ENCODE data around the gene TTLL10. TPM values are rescaled to one million over a fixed set of nuclear protein-coding genes. Genes with fewer than 3 reads are reported as not detected.

Gene TTLL10
- polyA plus RNA-seq, 1 donor (not counting 4 experiments of a cell fraction or from before 2014, with no cell fraction given) = not detected

- Histone ChIP-seq H4K20me1 (ENCODE audit: control insufficient read depth, extremely low read depth, insufficient read depth, low read length) (no peaks in the 10 kb centered on the region), H2AFZ (ENCODE audit: control insufficient read depth, low read length) (no peak overlapping the region), H3K4me2 (ENCODE audit: control insufficient read depth, extremely low read depth, insufficient read depth, low read depth, low read length) (peak overlapping the region; percentile 45), H3K79me2 (ENCODE audit: control insufficient read depth, insufficient read depth, low read length) (peaks cover 52% of the 10 kb centered on the region), H3K9me1 (ENCODE audit: control insufficient read depth, extremely low read depth, insufficient read depth, low read length) (no peaks in the 10 kb centered on the region), H3K27me3 (ENCODE audit: control insufficient read depth, extremely low read depth, insufficient read depth, low read length) (no peaks in the 10 kb centered on the region), H3K36me3 (ENCODE audit: control insufficient read depth in 2 of 2, extremely low read depth in 1 of 2, insufficient read depth in 2 of 2, low read length in 2 of 2) (peaks cover 7 to 22% of the 10 kb centered on the region in 2 experiments), H3K4me3 (ENCODE audit: control insufficient read depth in 2 of 3, extremely low read depth in 1 of 3, insufficient read depth in 2 of 3, low read depth in 1 of 3, low read length in 3 of 3) (no peak overlapping the region), H3K4me1 (ENCODE audit: control insufficient read depth, extremely low read depth, insufficient read depth, low read length) (peaks cover 11% of the 10 kb centered on the region), H3K9ac (ENCODE audit: control insufficient read depth, extremely low read depth, insufficient read depth, low read length) (no peak overlapping the region), H3K9me3 (ENCODE audit: control insufficient read depth, low read depth, low read length) (peaks cover 4% of the 10 kb centered on the region), H3K27ac (ENCODE audit: control insufficient read depth, insufficient read depth, low read length) (peak overlapping the region; percentile 14)
- dilution Hi-C loops (cut with MboI; ENCODE audit: extremely low pct_ligation_motif_present, low sequenced_read_pairs) = no loop called here
- no peak for DNase-seq (ENCODE audit: low read depth, low spot score)
- no peak for FAIRE-seq
- TF ChIP-seq EZH2 (IDR thresholded peaks at IDR 0.05; ENCODE audit: low read length) (no peak), CTCF (optimal IDR thresholded peaks at IDR 0.05 in 1 of 3, IDR thresholded peaks at IDR 0.05 in 1 of 3, conservative IDR thresholded peaks at IDR 0.05 in 1 of 3; ENCODE audit: extremely low read depth in 1 of 3, insufficient read depth in 2 of 3, low read length in 3 of 3) (no peak)
Observed at GRCh38 chr1:1232796-1233566, 59.3 kb downstream of the TTLL10 start.

GRCh38 chr1:1233567-1233892, 59.9 kb downstream of the TTLL10 start:
- no peak overlapping the region for H2AFZ ChIP-seq (ENCODE audit: control insufficient read depth, low read length)
- dilution Hi-C loops (cut with MboI; ENCODE audit: extremely low pct_ligation_motif_present, low sequenced_read_pairs) = no loop called here
- peaks cover 4% of the 10 kb centered on the region for H3K9me3 ChIP-seq (ENCODE audit: control insufficient read depth, low read depth, low read length)
- no peak overlapping the region for H3K4me3 ChIP-seq (ENCODE audit: control insufficient read depth in 2 of 3, extremely low read depth in 1 of 3, insufficient read depth in 2 of 3, low read depth in 1 of 3, low read length in 3 of 3)
- FAIRE-seq (peak; percentile 26), DNase-seq (ENCODE audit: low read depth, low spot score) (no peak)
- no peaks in the 10 kb centered on the region for H4K20me1 ChIP-seq (ENCODE audit: control insufficient read depth, extremely low read depth, insufficient read depth, low read length)
- no peak overlapping the region for H3K4me2 ChIP-seq (ENCODE audit: control insufficient read depth, extremely low read depth, insufficient read depth, low read depth, low read length)
- H3K36me3 ChIP-seq (ENCODE audit: control insufficient read depth in 2 of 2, extremely low read depth in 1 of 2, insufficient read depth in 2 of 2, low read length in 2 of 2) = peaks cover 4 to 18% of the 10 kb centered on the region in 2 experiments
- peaks cover 17% of the 10 kb centered on the region for H3K4me1 ChIP-seq (ENCODE audit: control insufficient read depth, extremely low read depth, insufficient read depth, low read length)
- peaks cover 47% of the 10 kb centered on the region for H3K79me2 ChIP-seq (ENCODE audit: control insufficient read depth, insufficient read depth, low read length)
- TF ChIP-seq CTCF (optimal IDR thresholded peaks at IDR 0.05 in 1 of 3, IDR thresholded peaks at IDR 0.05 in 1 of 3, conservative IDR thresholded peaks at IDR 0.05 in 1 of 3; ENCODE audit: extremely low read depth in 1 of 3, insufficient read depth in 2 of 3, low read length in 3 of 3) (no peak), EZH2 (IDR thresholded peaks at IDR 0.05; ENCODE audit: low read length) (no peak)
- no peak overlapping the region for H3K27ac ChIP-seq (ENCODE audit: control insufficient read depth, insufficient read depth, low read length)
- no peak overlapping the region for H3K9ac ChIP-seq (ENCODE audit: control insufficient read depth, extremely low read depth, insufficient read depth, low read length)
- no peaks in the 10 kb centered on the region for H3K9me1 ChIP-seq (ENCODE audit: control insufficient read depth, extremely low read depth, insufficient read depth, low read length)
- no peaks in the 10 kb centered on the region for H3K27me3 ChIP-seq (ENCODE audit: control insufficient read depth, extremely low read depth, insufficient read depth, low read length)

Measured in keratinocyte (primary cell).